Thyroid gland (tissue), 4 donors: Measurements from ENCODE around the gene WNT11. TPM values are rescaled to one million over a fixed set of nuclear protein-coding genes. Genes with fewer than 3 reads are reported as not detected.

Source experiments
- DNase-seq, 2 donors: peaks; one replicate each; pipeline ENCODE4 v3.0.0-alpha.2; 2019
- H3K27ac ChIP-seq, 3 donors: fragments of 200-600 bp; sonication (generic); 1 replicate in 2 of 3; 2 replicates in 1 of 3; pipeline ENCODE4 v1.5.1; 2016 to 2019; ENCODE audit warnings: mild to moderate bottlenecking in 1 of 3, moderate library complexity in 1 of 3
- H3K27me3 ChIP-seq: fragments of 200-600 bp; sonication (generic); one replicate; pipeline ENCODE4 v1.5.1; 2019
- H3K36me3 ChIP-seq, 2 donors: fragments of 200-600 bp; sonication (generic); one replicate each; pipeline ENCODE4 v1.5.1; 2016 to 2019
- H3K4me1 ChIP-seq, 2 donors: fragments of 200-600 bp; sonication (generic); one replicate each; pipeline ENCODE4 v1.5.1; 2017 to 2019
- H3K4me3 ChIP-seq, 3 donors: fragments of 200-600 bp; sonication (generic); replicated peaks in 1 of 3; 1 replicate in 2 of 3; 2 replicates in 1 of 3; pipeline ENCODE4 v1.5.1; 2016; ENCODE audit warnings: mild to moderate bottlenecking in 1 of 3
- H3K9me3 ChIP-seq: fragments of 200-600 bp; sonication (generic); one replicate; pipeline ENCODE4 v1.5.1; 2017
- POLR2A ChIP-seq, 2 donors: fragments of 450-650 bp; IDR thresholded peaks; one replicate each; pipeline ENCODE4 v1.6.1; 2017; ENCODE audit warnings: antibody characterized with exemption in 2 of 2, mild to moderate bottlenecking in 2 of 2, moderate library complexity in 1 of 2
- WGBS, 2 donors: methylation state at CpG; one replicate each; pipeline ENCODE4 v1.1.5; 2017; 5-methylcytosine and 5-hydroxymethylcytosine counted together
- intact Hi-C: fragments of 100-400 bp; cut with DNase I; formaldehyde crosslinking; loops from one replicate; pipeline ENCODE4 v1.15.1; 2023
- total RNA-seq, 4 donors: library from RNA; depleted of rRNA; stranded (reverse); fragments of >200 nt; gene quantifications; one replicate each; pipeline ENCODE4 v1.2.3, GENCODE V29; 2016
- TF ChIP-seq, protein P1 (sequence below), 6 experiments: fragments of 200-600 bp in 3 of 6; fragments of 450-650 bp in 3 of 6; sonication (generic) in 3 of 6; IDR thresholded peaks; one replicate each; pipeline ENCODE4 v1.5.1; 2016 to 2019; ENCODE audit warnings: antibody characterized with exemption in 6 of 6, mild to moderate bottlenecking in 2 of 6, inconsistent platforms in 1 of 6, moderate library complexity in 1 of 6

WNT11 gene
- total RNA-seq, 4 donors from 2014 or later: 7.3 to 31.5 (median 10.7) TPM

DNA sequence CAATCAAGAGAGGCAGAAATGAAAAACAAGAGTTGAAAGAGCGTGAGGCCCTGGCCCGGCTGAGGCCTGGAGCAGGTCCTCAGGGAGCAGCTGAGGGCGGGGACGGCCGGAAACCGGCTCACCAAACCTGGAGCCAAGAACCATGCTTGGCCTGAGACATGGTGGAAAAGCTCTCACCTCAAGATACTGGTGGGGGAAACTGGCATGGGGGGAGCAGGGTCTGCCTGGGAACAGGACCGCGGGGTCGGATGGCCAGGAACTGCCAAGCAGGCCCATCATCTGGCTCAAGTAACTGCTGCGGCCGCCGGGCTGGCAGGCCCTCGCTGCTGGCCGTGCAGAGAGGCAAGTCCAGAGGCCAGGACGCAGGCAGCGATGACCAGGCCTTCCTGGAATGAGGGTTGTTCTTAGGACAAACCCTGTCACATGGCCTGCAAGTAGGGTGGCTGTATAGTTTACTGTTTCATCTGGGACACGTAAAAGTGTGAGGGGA lies 18.9 kb upstream of the WNT11 start:
- intact Hi-C loops: no loop called here
- Histone ChIP-seq H3K4me3 (no peak overlapping the region), H3K27me3 (no peaks in the 10 kb centered on the region), H3K9me3 (no peaks in the 10 kb centered on the region), H3K27ac (peak overlapping the region; percentile 46 to 73 (median 47)), H3K4me1 (peaks cover 0 to 4% of the 10 kb centered on the region in 2 donors), H3K36me3 (no peaks in the 10 kb centered on the region)
- TF ChIP-seq, protein P1, sequence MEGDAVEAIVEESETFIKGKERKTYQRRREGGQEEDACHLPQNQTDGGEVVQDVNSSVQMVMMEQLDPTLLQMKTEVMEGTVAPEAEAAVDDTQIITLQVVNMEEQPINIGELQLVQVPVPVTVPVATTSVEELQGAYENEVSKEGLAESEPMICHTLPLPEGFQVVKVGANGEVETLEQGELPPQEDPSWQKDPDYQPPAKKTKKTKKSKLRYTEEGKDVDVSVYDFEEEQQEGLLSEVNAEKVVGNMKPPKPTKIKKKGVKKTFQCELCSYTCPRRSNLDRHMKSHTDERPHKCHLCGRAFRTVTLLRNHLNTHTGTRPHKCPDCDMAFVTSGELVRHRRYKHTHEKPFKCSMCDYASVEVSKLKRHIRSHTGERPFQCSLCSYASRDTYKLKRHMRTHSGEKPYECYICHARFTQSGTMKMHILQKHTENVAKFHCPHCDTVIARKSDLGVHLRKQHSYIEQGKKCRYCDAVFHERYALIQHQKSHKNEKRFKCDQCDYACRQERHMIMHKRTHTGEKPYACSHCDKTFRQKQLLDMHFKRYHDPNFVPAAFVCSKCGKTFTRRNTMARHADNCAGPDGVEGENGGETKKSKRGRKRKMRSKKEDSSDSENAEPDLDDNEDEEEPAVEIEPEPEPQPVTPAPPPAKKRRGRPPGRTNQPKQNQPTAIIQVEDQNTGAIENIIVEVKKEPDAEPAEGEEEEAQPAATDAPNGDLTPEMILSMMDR (IDR thresholded peaks at IDR 0.05): no peak
- TF ChIP-seq POLR2A (IDR thresholded peaks at IDR 0.05): no peak
- peak; percentile 12 to 20 for DNase-seq
- 79 to 80% methylated on average over 11 to 14 of the region's 17 CpGs for WGBS, 2 donors

DNA sequence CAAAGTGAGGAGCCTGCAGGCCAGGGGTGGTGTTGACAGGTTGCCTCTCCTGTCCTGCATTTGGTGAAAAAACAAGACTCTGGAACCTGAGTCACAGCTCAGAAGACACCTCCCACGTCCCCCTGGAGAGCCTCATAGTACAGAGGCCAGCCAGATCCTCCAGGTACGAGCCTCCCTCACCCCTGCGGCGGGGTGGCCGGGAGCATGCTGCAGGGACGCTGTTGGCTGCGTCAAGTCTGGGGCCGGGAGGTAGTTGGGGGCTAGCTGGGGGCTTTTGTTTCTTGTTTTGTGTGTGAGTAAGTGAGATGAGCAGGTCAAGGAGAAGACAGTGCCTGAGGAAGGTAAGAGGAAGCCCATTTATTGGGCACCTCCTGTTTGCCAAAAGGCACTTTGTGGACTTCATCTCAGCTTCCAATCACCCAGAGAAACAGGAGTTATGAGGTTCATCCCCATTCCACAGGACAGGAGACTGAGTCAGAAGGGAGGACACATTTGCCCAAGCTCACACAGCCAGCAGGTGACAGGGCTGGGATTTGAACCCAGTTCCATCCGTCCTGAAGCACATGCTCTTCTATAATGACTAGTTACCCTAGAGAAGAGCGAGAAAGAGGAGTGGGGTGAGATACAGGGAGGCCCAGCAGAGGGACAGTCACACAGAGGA lies 18.3 kb upstream of the WNT11 start:
- peak overlapping the region; percentile 29 to 73 (median 46) for H3K27ac ChIP-seq

DNA sequence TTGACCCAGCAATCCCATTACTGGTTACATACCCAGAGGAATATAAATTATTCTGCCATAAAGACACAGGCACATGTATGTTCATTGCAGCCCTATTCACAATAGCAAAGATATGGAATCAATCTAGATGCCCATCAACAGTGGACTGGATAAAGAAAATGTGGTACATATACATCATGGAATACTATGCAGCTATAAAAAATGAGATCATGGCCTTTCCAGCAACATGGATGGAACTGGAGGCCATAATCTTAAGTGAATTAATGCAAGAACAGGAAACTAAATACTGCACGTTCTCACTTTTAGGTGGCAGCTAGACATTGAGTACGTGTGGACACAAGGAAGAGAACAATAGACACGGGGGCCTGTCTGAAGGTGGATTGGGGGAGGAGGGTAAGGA lies 15.1 kb upstream of the WNT11 start:
- no peak for DNase-seq
- H3K27ac ChIP-seq: no peak overlapping the region
- 89 to 91% methylated on average over 3 of the region's 3 CpGs for WGBS, 2 donors
- no peaks in the 10 kb centered on the region for H3K9me3 ChIP-seq
- intact Hi-C loops: no loop called here
- no peaks in the 10 kb centered on the region for H3K36me3 ChIP-seq
- TF ChIP-seq POLR2A (IDR thresholded peaks at IDR 0.05): no peak
- TF ChIP-seq, protein P1 (IDR thresholded peaks at IDR 0.05): no peak
- H3K27me3 ChIP-seq: no peaks in the 10 kb centered on the region
- no peak overlapping the region for H3K4me3 ChIP-seq
- no peaks in the 10 kb centered on the region for H3K4me1 ChIP-seq

More for the DNA sequence above, 18.3 kb upstream of the WNT11 start:
- 86 to 87% methylated on average over 8 to 10 of the region's 10 CpGs for WGBS, 2 donors
- no peak for DNase-seq
- TF ChIP-seq POLR2A (IDR thresholded peaks at IDR 0.05): no peak
- TF ChIP-seq, protein P1 (IDR thresholded peaks at IDR 0.05): no peak
- no peaks in the 10 kb centered on the region for H3K36me3 ChIP-seq
- intact Hi-C loops: no loop called here
- H3K4me1 ChIP-seq: no peaks in the 10 kb centered on the region
- no peaks in the 10 kb centered on the region for H3K9me3 ChIP-seq
- H3K4me3 ChIP-seq: no peak overlapping the region
- no peaks in the 10 kb centered on the region for H3K27me3 ChIP-seq

DNA sequence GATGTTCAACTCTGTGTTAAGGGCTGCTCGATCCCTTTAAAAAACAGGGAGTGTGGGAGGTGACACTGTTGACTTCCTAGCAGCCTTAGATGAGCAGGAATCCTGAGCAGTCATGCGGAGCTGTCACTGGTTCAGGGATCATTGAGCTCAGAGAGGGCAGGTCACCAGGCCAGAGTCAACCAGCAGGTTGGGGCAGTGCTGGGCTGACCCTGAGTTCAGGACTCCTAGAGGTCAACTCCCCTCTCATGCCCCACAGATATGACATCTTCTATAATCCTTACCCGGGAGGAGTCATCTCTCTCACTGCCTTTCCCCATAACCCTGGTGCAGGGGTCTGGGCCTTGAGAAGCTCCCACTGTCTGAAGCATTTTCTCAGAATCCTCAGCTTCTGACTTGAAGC lies 12.9 kb upstream of the WNT11 start:
- Histone ChIP-seq H3K27ac (no peak overlapping the region), H3K4me1 (no peaks in the 10 kb centered on the region), H3K36me3 (no peaks in the 10 kb centered on the region), H3K9me3 (no peaks in the 10 kb centered on the region), H3K4me3 (no peak overlapping the region), H3K27me3 (no peaks in the 10 kb centered on the region)
- no peak for TF ChIP-seq POLR2A (IDR thresholded peaks at IDR 0.05)
- TF ChIP-seq, protein P1 (IDR thresholded peaks at IDR 0.05): no peak
- intact Hi-C loops: no loop called here
- no peak for DNase-seq
- 67 to 78% methylated on average over 2 to 3 of the region's 3 CpGs for WGBS, 2 donors

DNA sequence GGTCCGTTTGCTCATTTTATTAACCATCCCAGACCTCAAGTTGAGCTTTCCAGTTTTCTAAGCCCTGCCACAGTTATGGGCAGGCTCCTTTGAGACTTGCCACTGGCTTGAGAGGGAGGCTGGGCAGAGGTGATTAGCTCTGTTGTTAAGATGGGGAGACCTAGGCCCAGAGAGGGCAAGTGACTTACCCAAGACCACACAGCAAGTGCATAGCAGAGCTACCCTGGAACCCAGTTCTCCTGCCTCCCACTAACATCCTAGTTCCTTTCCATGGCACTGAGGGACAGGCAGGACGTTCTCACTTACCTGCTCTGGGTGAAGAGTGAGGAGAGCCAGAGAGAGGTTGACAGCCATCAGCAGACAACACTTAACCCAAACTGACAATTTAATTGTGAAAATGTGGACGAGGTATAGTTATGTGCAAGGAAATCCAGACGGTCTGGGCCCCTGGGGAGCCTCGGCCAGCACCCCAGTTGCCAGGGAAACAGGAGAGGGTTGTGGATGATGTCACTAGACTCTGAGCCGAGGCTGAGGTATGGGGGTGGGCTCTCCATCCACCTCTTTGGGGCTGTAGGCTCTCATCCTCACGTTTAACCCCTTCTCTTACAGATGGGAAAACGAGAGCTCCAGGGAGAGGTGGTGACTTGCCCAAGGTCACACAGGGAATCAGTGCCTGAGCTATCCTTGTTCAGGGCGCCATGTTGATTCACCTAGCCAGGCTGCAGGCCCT lies 12.3 kb upstream of the WNT11 start:
- Histone ChIP-seq H3K4me1 (no peaks in the 10 kb centered on the region), H3K36me3 (no peaks in the 10 kb centered on the region), H3K9me3 (no peaks in the 10 kb centered on the region), H3K4me3 (no peak overlapping the region), H3K27me3 (no peaks in the 10 kb centered on the region), H3K27ac (no peak overlapping the region)
- intact Hi-C loops: no loop called here
- 57 to 59% methylated on average over 8 to 9 of the region's 9 CpGs for WGBS, 2 donors
- DNase-seq: no peak
- TF ChIP-seq, protein P1 (IDR thresholded peaks at IDR 0.05): no peak
- no peak for TF ChIP-seq POLR2A (IDR thresholded peaks at IDR 0.05)
